Spleen (tissue), 7 donors: ENCODE data around the gene ST3GAL2.

Experiments
- CTCF ChIP-seq, 11 experiments: fragments of 200-600 bp in 7 of 11; fragments of 450-650 bp in 4 of 11; sonication (generic) in 4 of 11; IDR thresholded peaks in 8 of 11; conservative IDR thresholded peaks in 3 of 11; 1 replicate in 7 of 11; 2 replicates in 4 of 11; pipeline versions ENCODE4 v1.4.0 to v1.8.0; 2016 to 2021; ENCODE audit warnings: antibody characterized with exemption in 11 of 11, inconsistent platforms in 4 of 11, mild to moderate bottlenecking in 1 of 11
- POLR2AphosphoS5 ChIP-seq, 3 donors: sonication (generic); formaldehyde crosslinking; IDR thresholded peaks; one replicate each; pipeline ENCODE4 v1.5.1; 2017; ENCODE audit warnings: antibody characterized with exemption in 3 of 3
- donor health status: DM: no; HTN: no; CAD: no; lungs with moderate emphysema.
- donor health status: DM: no; HTN: no; CAD: no.
- donor health status: DM: no; HTN: no; CAD: no.

GRCh38 chr16:70380919-70381603 is 57.8 kb downstream of the ST3GAL2 start:
- TF ChIP-seq CTCF (IDR thresholded peaks at IDR 0.05 in 8 of 11, conservative IDR thresholded peaks at IDR 0.05 in 3 of 11) (peak in 6 of 11 experiments; percentile 4 to 47 (median 29)), POLR2AphosphoS5 (IDR thresholded peaks at IDR 0.05) (peak; percentile 89 to 97 (median 95))
